IMR-90 (cell line): ENCODE results near the gene SLC25A19. TPM values are rescaled to one million over a fixed set of nuclear protein-coding genes. Genes with fewer than 3 reads are reported as not detected.

ENCODE experiments used
- ATAC-seq: fragments of 200-7000 bp; cut with Tn5 transposase; 2 replicates; pipeline ENCODE4 v1.9.1; 2020; ENCODE audit warnings: low read depth, mild to moderate bottlenecking, moderate library complexity
- BruUV-seq: library from RNA; stranded (reverse); fragments of 400-500 nt; replicated peaks from 2 replicates; lab custom pipeline; 2021; lab: Mats Ljungman, UMichigan
- CTCF ChIA-PET: fragments of 300-600 bp; formaldehyde crosslinking; extraction: SDS; loops from one replicate; lab custom pipeline; 2021; ENCODE audit warnings: antibody characterized with exemption; lab: Yijun Ruan, JAX
- POLR2A ChIA-PET: fragments of 300-600 bp; sonication (Branson Sonifier 250); formaldehyde crosslinking; loops from one replicate; lab custom pipeline; 2022; ENCODE audit warnings: antibody characterized with exemption; ENCODE audit not compliant: unreplicated experiment; lab: Charles Lee
- DNase-seq: peaks from one replicate; pipeline ENCODE4 v3.0.0; 2013
- H2AFZ ChIP-seq: replicated peaks from 2 replicates; pipeline ENCODE3; 2013; ENCODE audit warnings: low read length, mild to moderate bottlenecking; ENCODE audit not compliant: poor library complexity
- H2AK5ac ChIP-seq: 2 replicates; pipeline ENCODE4 v1.6.1; 2013; ENCODE audit warnings: low read depth, low read length, inconsistent platforms
- H2AK9ac ChIP-seq: replicated peaks from 2 replicates; pipeline ENCODE3; 2013; ENCODE audit warnings: mild to moderate bottlenecking, low read depth, low read length, moderate library complexity; ENCODE audit not compliant: poor library complexity
- H2BK120ac ChIP-seq: 2 replicates; pipeline ENCODE4 v1.6.1; 2013; ENCODE audit warnings: low read depth, low read length, inconsistent platforms
- H2BK15ac ChIP-seq: 3 replicates; pipeline ENCODE4 v1.6.1; 2013; ENCODE audit warnings: low read depth, low read length, inconsistent platforms
- H2BK20ac ChIP-seq: 2 replicates; pipeline ENCODE4 v1.6.1; 2013; ENCODE audit warnings: low read depth, mild to moderate bottlenecking, inconsistent platforms, low read length, moderate library complexity
- H2BK5ac ChIP-seq: 2 replicates; pipeline ENCODE4 v1.6.1; 2013; ENCODE audit warnings: mild to moderate bottlenecking, low read depth, low read length, inconsistent platforms; ENCODE audit not compliant: poor library complexity, severe bottlenecking
- H3K14ac ChIP-seq: replicated peaks from 2 replicates; pipeline ENCODE4 v1.6.1; 2013; ENCODE audit warnings: low read depth, low read length, inconsistent platforms
- H3K18ac ChIP-seq: 2 replicates; pipeline ENCODE4 v1.6.1; 2013; ENCODE audit warnings: low read depth, low read length, control low read depth
- H3K23ac ChIP-seq: 2 replicates; pipeline ENCODE4 v1.6.1; 2013; ENCODE audit warnings: low read depth, low read length, inconsistent platforms
- H3K27ac ChIP-seq: 2 replicates; pipeline ENCODE4 v1.5.1; 2013; ENCODE audit warnings: mild to moderate bottlenecking, control low read depth, low read length; ENCODE audit not compliant: insufficient read depth
- H3K27me3 ChIP-seq: 2 replicates; pipeline ENCODE4 v1.6.1; 2013; ENCODE audit warnings: low read length; ENCODE audit not compliant: control insufficient read depth, insufficient read depth
- H3K36me3 ChIP-seq: 2 replicates; pipeline ENCODE4 v1.6.1; 2013; ENCODE audit warnings: low read length, mixed read lengths; ENCODE audit not compliant: control insufficient read depth, insufficient read depth
- H3K4ac ChIP-seq: 2 replicates; pipeline ENCODE4 v1.6.1; 2013; ENCODE audit warnings: low read depth, low read length, inconsistent platforms
- H3K4me1 ChIP-seq: 2 replicates; pipeline ENCODE4 v1.6.1; 2013; ENCODE audit warnings: low read length, mixed read lengths; ENCODE audit not compliant: control insufficient read depth, insufficient read depth
- H3K4me2 ChIP-seq: 2 replicates; pipeline ENCODE4 v1.6.1; 2013; ENCODE audit warnings: low read depth, mild to moderate bottlenecking, control low read depth, low read length, moderate library complexity
- H3K4me3 ChIP-seq: 2 replicates; pipeline ENCODE4 v1.5.1; 2013; ENCODE audit warnings: low read depth, mild to moderate bottlenecking, control low read depth, low read length, moderate library complexity; ENCODE audit not compliant: insufficient read depth
- H3K56ac ChIP-seq: 2 replicates; pipeline ENCODE4 v1.6.1; 2013; ENCODE audit warnings: low read length, inconsistent platforms; ENCODE audit not compliant: insufficient read depth; ENCODE audit errors: extremely low read depth
- H3K79me1 ChIP-seq, 2 experiments: 2 replicates each; pipeline ENCODE4 v1.6.1; 2013; ENCODE audit warnings: low read length in 2 of 2, inconsistent platforms in 1 of 2, low read depth in 1 of 2
- H3K9ac ChIP-seq: 2 replicates; pipeline ENCODE4 v1.6.1; 2013; ENCODE audit warnings: low read depth, low read length, control low read depth
- H3K9me1 ChIP-seq: 2 replicates; pipeline ENCODE4 v1.6.1; 2013; ENCODE audit warnings: low read length, inconsistent platforms; ENCODE audit not compliant: insufficient read depth
- H3K9me3 ChIP-seq: 2 replicates; pipeline ENCODE4 v1.6.1; 2013; ENCODE audit warnings: low read length; ENCODE audit not compliant: control insufficient read depth, insufficient read depth
- H4K20me1 ChIP-seq: 2 replicates; pipeline ENCODE4 v1.6.1; 2013; ENCODE audit warnings: low read length, inconsistent platforms; ENCODE audit not compliant: insufficient read depth
- H4K5ac ChIP-seq: 2 replicates; pipeline ENCODE4 v1.6.1; 2013; ENCODE audit warnings: mild to moderate bottlenecking, low read depth, low read length, control low read depth
- H4K8ac ChIP-seq, 2 experiments: 2 replicates each; pipeline ENCODE4 v1.6.1; 2013; ENCODE audit warnings: low read depth in 2 of 2, low read length in 2 of 2, control low read depth in 1 of 2, inconsistent platforms in 1 of 2
- H4K91ac ChIP-seq: 2 replicates; pipeline ENCODE4 v1.6.1; 2013; ENCODE audit warnings: low read depth, low read length, inconsistent platforms; ENCODE audit not compliant: insufficient read depth
- BHLHE40 ChIP-seq: fragments of 150-350 bp; IDR thresholded peaks from 2 replicates; pipeline ENCODE4 v1.6.1; 2016; ENCODE audit warnings: mild to moderate bottlenecking, low read depth, low read length
- CEBPB ChIP-seq: IDR thresholded peaks from 2 replicates; pipeline ENCODE4 v1.6.1; 2012; ENCODE audit warnings: low read depth, low read length, improper control_type of control experiment
- CHD1 ChIP-seq: IDR thresholded peaks from 2 replicates; pipeline ENCODE4 v1.6.1; 2012; ENCODE audit warnings: low read depth, low read length, improper control_type of control experiment
- FOS ChIP-seq: fragments of 150-350 bp; IDR thresholded peaks from 2 replicates; pipeline ENCODE4 v1.6.1; 2016; ENCODE audit warnings: low read depth, low read length
- MAFK ChIP-seq: IDR thresholded peaks from 2 replicates; pipeline ENCODE4 v1.6.1; 2012; ENCODE audit warnings: low read depth, low read length, improper control_type of control experiment
- MAZ ChIP-seq: IDR thresholded peaks from 2 replicates; pipeline ENCODE4 v1.6.1; 2012; ENCODE audit warnings: low read depth, mild to moderate bottlenecking, low read length, improper control_type of control experiment, moderate library complexity, borderline replicate concordance
- MXI1 ChIP-seq: IDR thresholded peaks from 2 replicates; pipeline ENCODE4 v1.6.1; 2012; ENCODE audit warnings: low read depth, mild to moderate bottlenecking, low read length, moderate library complexity, borderline replicate concordance
- NFE2L2 ChIP-seq: fragments of 150-350 bp; IDR thresholded peaks from 2 replicates; pipeline ENCODE4 v1.6.1; 2016; ENCODE audit warnings: low read depth, mild to moderate bottlenecking, low read length
- POLR2A ChIP-seq: IDR thresholded peaks from 2 replicates; pipeline ENCODE4 v1.6.1; 2012; ENCODE audit warnings: mild to moderate bottlenecking, low read depth, low read length
- RAD21 ChIP-seq: IDR thresholded peaks from 2 replicates; pipeline ENCODE4 v1.6.1; 2012; ENCODE audit warnings: low read length, improper control_type of control experiment
- RCOR1 ChIP-seq: IDR thresholded peaks from 2 replicates; pipeline ENCODE4 v1.6.1; 2012; ENCODE audit warnings: mild to moderate bottlenecking, low read length, improper control_type of control experiment; ENCODE audit not compliant: insufficient replicate concordance
- RFX5 ChIP-seq: IDR thresholded peaks from 2 replicates; pipeline ENCODE4 v1.8.0; 2012; ENCODE audit warnings: low read depth, mild to moderate bottlenecking, low read length, moderate library complexity
- SMC3 ChIP-seq: fragments of 150-350 bp; IDR thresholded peaks from 2 replicates; pipeline ENCODE4 v1.6.1; 2016; ENCODE audit warnings: low read depth, mild to moderate bottlenecking, antibody characterized with exemption, low read length, moderate library complexity
- USF2 ChIP-seq: fragments of 150-350 bp; IDR thresholded peaks from 2 replicates; pipeline ENCODE4 v1.6.1; 2017; ENCODE audit warnings: mild to moderate bottlenecking, antibody characterized with exemption, low read length, low read depth
- WGBS, 2 experiments: methylation state at CpG; one replicate each; pipeline versions ENCODE4 v1.1.5 to v1.1.7; 2013; ENCODE audit warnings: missing lambda C conversion rate in 2 of 2; ENCODE audit not compliant: insufficient read length in 1 of 2; ENCODE audit errors: extremely low coverage in 2 of 2; 5-methylcytosine and 5-hydroxymethylcytosine counted together
- dilution Hi-C: fragments of 300-500 bp; cut with HindIII; formaldehyde crosslinking; loops from one replicate; pipeline ENCODE4 v1.14.3; 2018; ENCODE audit warnings: low sequenced_read_pairs; ENCODE audit not compliant: unreplicated experiment
- in situ Hi-C: fragments of 300-500 bp; cut with MboI; formaldehyde crosslinking; loops from 3 replicates; pipeline ENCODE4 v1.14.3; 2019; ENCODE audit warnings: low sequenced_read_pairs, inconsistent platforms, mixed read lengths
- intact Hi-C: fragments of 100-400 bp; cut with micrococcal nuclease; formaldehyde crosslinking; loops from 2 replicates; pipeline ENCODE4 v1.10.0; 2022
- polyA plus RNA-seq, 3 experiments: library from polyadenylated mRNA; depleted of rRNA; stranded (reverse); fragments of >200 nt; gene quantifications; 2 replicates each; pipeline ENCODE4 v1.2.3, GENCODE V29; 2012; ENCODE audit warnings: low replicate concordance in 1 of 3
- total RNA-seq: library from RNA; depleted of rRNA; stranded (reverse); fragments of >200 nt; gene quantifications from 2 replicates; pipeline ENCODE4 v1.2.3, GENCODE V29; 2012
- TF ChIP-seq, protein P1 (sequence below): conservative IDR thresholded peaks from 2 replicates; pipeline ENCODE4 v1.5.1; 2012; ENCODE audit warnings: mild to moderate bottlenecking, low read depth, low read length, improper control_type of control experiment
- TF ChIP-seq, protein P2 (sequence below): fragments of 150-350 bp; IDR thresholded peaks from 2 replicates; pipeline ENCODE4 v1.6.1; 2016; ENCODE audit warnings: low read depth, mild to moderate bottlenecking, low read length, moderate library complexity, borderline replicate concordance

The SLC25A19 gene
- total and polyA plus RNA-seq, 2 of the 4 experiments (the other 2 are of a cell fraction), result 9.1 to 9.2 TPM

DNA sequence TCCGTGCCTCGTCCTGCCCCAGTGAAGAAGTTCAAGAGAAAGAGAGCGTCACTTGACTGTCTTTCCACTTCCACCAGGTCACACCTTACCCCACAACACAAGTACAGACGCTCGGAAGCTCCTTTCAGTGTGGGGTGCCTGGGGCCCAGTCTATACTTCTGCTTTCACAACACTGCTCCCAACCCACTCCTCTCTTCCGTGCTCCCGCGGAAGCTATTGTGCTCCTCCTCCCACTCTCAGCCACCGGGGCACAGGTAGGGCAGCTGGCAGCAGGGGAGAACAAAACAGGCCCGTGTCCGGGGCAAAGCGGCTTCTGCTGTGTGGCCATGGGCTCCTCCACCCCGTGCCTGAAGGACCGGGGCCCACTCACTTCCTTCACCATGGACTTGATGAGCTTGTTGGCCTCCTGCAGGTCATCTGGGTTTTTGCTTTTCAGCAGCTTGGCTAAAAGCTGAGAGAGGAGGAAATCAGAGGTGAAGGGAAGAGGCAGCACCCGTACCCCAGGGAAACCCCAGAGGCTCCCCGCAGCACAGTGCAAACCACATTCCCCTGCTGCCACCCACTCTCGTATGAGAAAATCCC lies 46.7 kb downstream of the SLC25A19 start:
- no peak overlapping the region for H4K8ac ChIP-seq
- H3K9me3 ChIP-seq, result no peaks in the 10 kb centered on the region
- POLR2A ChIA-PET, result no interaction called here
- no peak overlapping the region for H3K23ac ChIP-seq
- WGBS, 2 experiments, result 96% methylated on average over 7 of the region's 17 CpGs; no CpG with 5 or more reads in 1 of the 2 experiments
- TF ChIP-seq CHD1 (no peak), SMC3 (no peak), USF2 (no peak), BHLHE40 (no peak), FOS (no peak), CEBPB (no peak), RFX5 (no peak), RAD21 (no peak), POLR2A (no peak), NFE2L2 (no peak), MAZ (no peak), RCOR1 (no peak), MAFK (no peak), MXI1 (no peak)
- TF ChIP-seq, protein P1, sequence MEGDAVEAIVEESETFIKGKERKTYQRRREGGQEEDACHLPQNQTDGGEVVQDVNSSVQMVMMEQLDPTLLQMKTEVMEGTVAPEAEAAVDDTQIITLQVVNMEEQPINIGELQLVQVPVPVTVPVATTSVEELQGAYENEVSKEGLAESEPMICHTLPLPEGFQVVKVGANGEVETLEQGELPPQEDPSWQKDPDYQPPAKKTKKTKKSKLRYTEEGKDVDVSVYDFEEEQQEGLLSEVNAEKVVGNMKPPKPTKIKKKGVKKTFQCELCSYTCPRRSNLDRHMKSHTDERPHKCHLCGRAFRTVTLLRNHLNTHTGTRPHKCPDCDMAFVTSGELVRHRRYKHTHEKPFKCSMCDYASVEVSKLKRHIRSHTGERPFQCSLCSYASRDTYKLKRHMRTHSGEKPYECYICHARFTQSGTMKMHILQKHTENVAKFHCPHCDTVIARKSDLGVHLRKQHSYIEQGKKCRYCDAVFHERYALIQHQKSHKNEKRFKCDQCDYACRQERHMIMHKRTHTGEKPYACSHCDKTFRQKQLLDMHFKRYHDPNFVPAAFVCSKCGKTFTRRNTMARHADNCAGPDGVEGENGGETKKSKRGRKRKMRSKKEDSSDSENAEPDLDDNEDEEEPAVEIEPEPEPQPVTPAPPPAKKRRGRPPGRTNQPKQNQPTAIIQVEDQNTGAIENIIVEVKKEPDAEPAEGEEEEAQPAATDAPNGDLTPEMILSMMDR, result no peak
- TF ChIP-seq, protein P2, sequence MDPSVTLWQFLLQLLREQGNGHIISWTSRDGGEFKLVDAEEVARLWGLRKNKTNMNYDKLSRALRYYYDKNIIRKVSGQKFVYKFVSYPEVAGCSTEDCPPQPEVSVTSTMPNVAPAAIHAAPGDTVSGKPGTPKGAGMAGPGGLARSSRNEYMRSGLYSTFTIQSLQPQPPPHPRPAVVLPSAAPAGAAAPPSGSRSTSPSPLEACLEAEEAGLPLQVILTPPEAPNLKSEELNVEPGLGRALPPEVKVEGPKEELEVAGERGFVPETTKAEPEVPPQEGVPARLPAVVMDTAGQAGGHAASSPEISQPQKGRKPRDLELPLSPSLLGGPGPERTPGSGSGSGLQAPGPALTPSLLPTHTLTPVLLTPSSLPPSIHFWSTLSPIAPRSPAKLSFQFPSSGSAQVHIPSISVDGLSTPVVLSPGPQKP, result no peak
- H2AFZ ChIP-seq, result no peak overlapping the region
- H4K5ac ChIP-seq, result no peak overlapping the region
- dilution Hi-C loops, result no loop called here
- no peak overlapping the region for H3K4me3 ChIP-seq
- no peak overlapping the region for H2BK20ac ChIP-seq
- no peak overlapping the region for H3K4ac ChIP-seq
- no peak overlapping the region for H2BK15ac ChIP-seq
- no peak overlapping the region for H3K4me2 ChIP-seq
- in situ Hi-C loops, result no loop called here
- H2BK5ac ChIP-seq, result no peak overlapping the region
- no peak overlapping the region for H3K9ac ChIP-seq
- CTCF ChIA-PET, result no interaction called here
- peaks cover 85% of the 10 kb centered on the region for H3K36me3 ChIP-seq
- no peak overlapping the region for H2AK9ac ChIP-seq
- H4K20me1 ChIP-seq, result peaks cover 17% of the 10 kb centered on the region
- no peak overlapping the region for H2BK120ac ChIP-seq
- H3K56ac ChIP-seq, result no peak overlapping the region
- intact Hi-C loops, result no loop called here
- H3K14ac ChIP-seq, result no peak overlapping the region
- H3K18ac ChIP-seq, result no peak overlapping the region
- no peak overlapping the region for H2AK5ac ChIP-seq
- DNase-seq (no peak), ATAC-seq (no peak)
- H3K79me1 ChIP-seq, result peaks cover 2 to 14% of the 10 kb centered on the region in 2 experiments; a peak in 3 of 4 replicates
- no peaks in the 10 kb centered on the region for H3K27me3 ChIP-seq
- no peak overlapping the region for H3K27ac ChIP-seq
- BruUV-seq, result no TSS peak
- no peaks in the 10 kb centered on the region for H3K9me1 ChIP-seq
- no peaks in the 10 kb centered on the region for H3K4me1 ChIP-seq
- no peak overlapping the region for H4K91ac ChIP-seq
